ENCODE measurements around the gene FGF18. TPM values are rescaled to one million over a fixed set of nuclear protein-coding genes. Genes with fewer than 3 reads are reported as not detected.
A peak's percentile ranks its signal among the peaks of the same experiment; 100 is the strongest.

Gene FGF18
- total RNA-seq, 4 donors from 2014 or later = 1.4 to 3.0 TPM; not detected in 2

DNA sequence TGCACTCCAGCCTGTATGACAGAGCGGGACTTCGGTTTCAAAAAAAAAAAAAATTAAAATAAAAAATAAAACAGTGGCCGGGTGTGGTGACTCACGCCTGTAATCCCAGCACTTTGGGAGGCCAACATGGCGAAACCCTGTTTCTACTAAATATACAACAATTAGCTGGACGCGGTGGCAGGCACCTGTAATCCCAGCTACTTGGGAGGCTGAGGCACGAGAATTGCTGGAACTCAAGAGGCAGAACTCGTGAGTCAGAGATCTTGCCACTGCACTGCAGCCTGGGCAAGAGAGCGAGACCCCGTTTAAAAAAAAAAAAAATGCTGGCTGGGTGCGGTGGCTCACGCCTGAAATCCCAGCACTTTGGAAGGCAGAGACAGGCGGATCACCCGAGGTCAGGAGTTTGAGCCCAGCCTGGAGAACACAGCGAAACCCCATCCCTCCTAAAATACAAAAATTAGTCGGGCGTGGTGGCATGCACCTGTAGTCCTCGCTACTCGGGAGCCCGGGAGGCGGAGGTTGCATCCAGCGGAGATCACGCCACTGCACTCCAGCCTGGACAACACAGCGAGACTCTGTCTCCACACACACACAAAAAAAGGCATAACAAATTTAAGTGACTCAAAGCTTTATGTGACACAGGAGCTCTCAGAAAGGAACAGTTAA is 33.3 kb upstream of the FGF18 start:
- H3K9me3 ChIP-seq = no peaks in the 10 kb centered on the region
- H3K36me3 ChIP-seq = no peaks in the 10 kb centered on the region
- H3K27ac ChIP-seq = no peak overlapping the region
- intact Hi-C loops (cut with DNase I; ENCODE audit: low total_unique reads) = no loop called here
- DNase-seq = peak in 1 of 2 donors; percentile 21
- H3K4me3 ChIP-seq = no peak overlapping the region
- peaks cover 0 to 13% of the 10 kb centered on the region in 2 donors for H3K4me1 ChIP-seq
- TF ChIP-seq, protein P1, sequence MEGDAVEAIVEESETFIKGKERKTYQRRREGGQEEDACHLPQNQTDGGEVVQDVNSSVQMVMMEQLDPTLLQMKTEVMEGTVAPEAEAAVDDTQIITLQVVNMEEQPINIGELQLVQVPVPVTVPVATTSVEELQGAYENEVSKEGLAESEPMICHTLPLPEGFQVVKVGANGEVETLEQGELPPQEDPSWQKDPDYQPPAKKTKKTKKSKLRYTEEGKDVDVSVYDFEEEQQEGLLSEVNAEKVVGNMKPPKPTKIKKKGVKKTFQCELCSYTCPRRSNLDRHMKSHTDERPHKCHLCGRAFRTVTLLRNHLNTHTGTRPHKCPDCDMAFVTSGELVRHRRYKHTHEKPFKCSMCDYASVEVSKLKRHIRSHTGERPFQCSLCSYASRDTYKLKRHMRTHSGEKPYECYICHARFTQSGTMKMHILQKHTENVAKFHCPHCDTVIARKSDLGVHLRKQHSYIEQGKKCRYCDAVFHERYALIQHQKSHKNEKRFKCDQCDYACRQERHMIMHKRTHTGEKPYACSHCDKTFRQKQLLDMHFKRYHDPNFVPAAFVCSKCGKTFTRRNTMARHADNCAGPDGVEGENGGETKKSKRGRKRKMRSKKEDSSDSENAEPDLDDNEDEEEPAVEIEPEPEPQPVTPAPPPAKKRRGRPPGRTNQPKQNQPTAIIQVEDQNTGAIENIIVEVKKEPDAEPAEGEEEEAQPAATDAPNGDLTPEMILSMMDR (IDR thresholded peaks at IDR 0.05) = no peak
- no peak for TF ChIP-seq POLR2A (IDR thresholded peaks at IDR 0.05)
- H3K27me3 ChIP-seq = no peaks in the 10 kb centered on the region

DNA sequence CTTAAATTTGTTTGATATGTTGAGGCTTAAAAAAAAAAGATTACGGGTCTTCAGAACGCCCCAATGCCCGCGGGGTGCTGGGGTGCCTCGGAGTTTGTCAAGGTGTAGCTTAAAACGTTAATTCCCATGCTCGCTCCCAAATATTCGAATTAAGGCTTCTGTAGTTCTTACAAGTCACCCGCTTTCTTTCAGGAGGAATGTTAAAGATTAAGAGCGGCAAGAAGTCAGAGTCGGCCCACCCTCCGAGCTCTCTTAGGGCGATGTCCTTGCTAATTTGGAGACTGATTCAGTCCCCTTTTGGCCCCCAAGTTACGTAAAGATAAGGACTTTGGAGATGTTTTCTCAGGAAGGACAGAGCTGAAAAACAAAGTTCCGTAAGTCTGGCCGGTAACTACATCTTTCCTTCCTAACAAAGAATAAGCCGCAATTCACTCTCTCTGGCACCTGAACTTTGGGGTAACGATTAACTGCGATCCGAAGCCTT is 32.5 kb upstream of the FGF18 start:
- peak in 1 of 2 donors; percentile 19 for DNase-seq
- peak overlapping the region; percentile 93 to 97 for H3K27ac ChIP-seq
- TF ChIP-seq, protein P1 (IDR thresholded peaks at IDR 0.05) = no peak
- no peak for TF ChIP-seq POLR2A (IDR thresholded peaks at IDR 0.05)
- no peaks in the 10 kb centered on the region for H3K27me3 ChIP-seq
- intact Hi-C loops (cut with DNase I; ENCODE audit: low total_unique reads) = no loop called here
- no peaks in the 10 kb centered on the region for H3K9me3 ChIP-seq
- peaks cover 0 to 13% of the 10 kb centered on the region in 2 donors for H3K4me1 ChIP-seq
- peak overlapping the region; percentile 84 to 91 for H3K4me3 ChIP-seq
- H3K36me3 ChIP-seq = no peaks in the 10 kb centered on the region

DNA sequence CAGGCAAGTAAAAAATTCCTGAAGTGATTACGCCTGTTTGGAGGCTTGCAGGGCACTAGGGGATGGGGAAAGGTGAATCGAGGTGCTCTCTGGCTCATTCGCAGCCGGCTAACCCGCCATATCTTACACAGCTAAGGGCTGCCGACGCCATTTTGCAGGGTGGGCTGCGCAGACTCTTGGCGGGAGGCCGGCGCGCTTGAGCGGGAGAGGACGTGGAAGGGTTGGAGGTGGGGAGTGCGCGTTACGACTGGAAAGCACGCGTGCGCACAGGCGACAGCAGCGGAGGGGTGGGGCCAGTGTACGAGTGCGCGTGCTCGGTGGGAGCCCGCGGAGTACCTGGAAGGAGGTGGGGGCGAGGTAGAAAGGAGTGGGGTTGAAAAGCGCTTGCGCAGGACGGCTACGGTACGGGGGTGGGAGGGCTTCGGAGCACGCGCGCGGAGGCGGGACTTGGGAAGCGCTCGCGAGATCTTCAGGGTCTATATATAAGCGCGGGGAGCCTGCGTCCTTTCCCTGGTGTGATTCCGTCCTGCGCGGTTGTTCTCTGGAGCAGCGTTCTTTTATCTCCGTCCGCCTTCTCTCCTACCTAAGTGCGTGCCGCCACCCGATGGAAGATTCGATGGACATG is 32.0 kb upstream of the FGF18 start, which contains the start of gene NPM1:
Gene NPM1 (plus strand): TSS at position 505 of the 625 bp plus-strand sequence. CDS start 100 bp downstream, at position 605.
- no peaks in the 10 kb centered on the region for H3K36me3 ChIP-seq
- TF ChIP-seq, protein P1 (IDR thresholded peaks at IDR 0.05) = peak in 1 of 4 experiments; percentile 4
- peak; percentile 78 to 84 for TF ChIP-seq POLR2A (IDR thresholded peaks at IDR 0.05)

DNA sequence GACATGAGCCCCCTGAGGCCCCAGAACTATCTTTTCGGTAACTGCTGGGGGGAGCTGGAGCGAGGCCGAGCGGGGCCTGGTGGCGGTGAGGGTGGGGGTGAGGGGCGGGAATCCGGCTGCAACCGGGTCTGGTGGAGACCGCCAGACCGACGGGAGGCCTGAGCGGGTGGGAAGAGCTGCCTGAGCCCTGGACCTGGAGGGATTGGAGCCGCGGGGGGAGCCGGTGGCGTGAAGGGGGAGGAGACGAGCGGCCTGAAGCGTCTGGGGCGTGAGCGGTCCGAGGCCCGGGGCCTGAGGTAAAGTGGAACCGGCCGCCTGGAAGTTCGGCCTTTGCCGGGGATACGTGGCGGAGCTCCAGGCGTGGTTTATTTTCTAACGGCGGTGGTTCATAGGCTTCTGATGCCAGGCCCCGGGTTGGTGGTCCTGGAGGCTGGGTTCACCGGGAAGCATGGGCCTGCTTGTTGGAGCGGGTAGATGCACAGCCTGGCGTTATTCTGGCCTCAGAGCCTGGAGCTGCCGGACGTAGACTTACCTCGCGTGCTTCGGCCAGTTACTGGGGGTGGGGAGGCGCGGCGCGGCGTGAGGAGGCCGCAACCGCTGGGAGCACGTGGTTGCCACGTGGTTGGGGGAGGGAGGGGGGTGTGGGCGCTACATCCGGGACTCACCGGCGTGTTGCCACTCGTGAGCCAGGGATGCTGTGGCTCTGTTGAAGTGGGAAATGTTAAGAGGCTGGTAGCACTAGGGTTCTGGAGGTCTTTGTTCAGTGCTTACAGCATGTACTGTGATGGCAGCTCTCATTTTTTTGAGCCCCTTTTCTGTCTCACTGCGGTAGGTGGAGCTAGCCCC is 31.3 kb upstream of the FGF18 start:
- Histone ChIP-seq H3K9me3 (no peaks in the 10 kb centered on the region), H3K27me3 (no peaks in the 10 kb centered on the region), H3K36me3 (no peaks in the 10 kb centered on the region), H3K4me3 (peak overlapping the region; percentile 84 to 91), H3K27ac (peak overlapping the region; percentile 93 to 97), H3K4me1 (peaks cover 0 to 13% of the 10 kb centered on the region in 2 donors)
- intact Hi-C loops (cut with DNase I; ENCODE audit: low total_unique reads) = no loop called here
- peak; percentile 71 to 72 for DNase-seq
- no peak for TF ChIP-seq POLR2A (IDR thresholded peaks at IDR 0.05)
- TF ChIP-seq, protein P1 (IDR thresholded peaks at IDR 0.05) = no peak

More for the DNA sequence above, 32.0 kb upstream of the FGF18 start, which contains the start of gene NPM1:
- DNase-seq = peak; percentile 98
- Histone ChIP-seq H3K4me3 (peak within 1 kb of the TSS; percentile 84 to 91), H3K27me3 (no peaks in the 10 kb centered on the region), H3K9me3 (no peaks in the 10 kb centered on the region), H3K27ac (peak within 1 kb of the TSS; percentile 93 to 97), H3K4me1 (peaks cover 0 to 13% of the 10 kb centered on the region in 2 donors)
- intact Hi-C loops (cut with DNase I; ENCODE audit: low total_unique reads) = no loop called here

Measured in uterus (tissue), 4 donors.